K562 (cell line): Measurements from ENCODE around the gene CNR2. TPM values are rescaled to one million over a fixed set of nuclear protein-coding genes. Genes with fewer than 3 reads are reported as not detected.
A peak's percentile ranks its signal among the peaks of the same experiment; 100 is the strongest.

Experiments
- ATAC-seq: fragments of 200-7000 bp; cut with Tn5 transposase; 3 replicates; pipeline ENCODE4 v1.9.1; 2020; ENCODE audit warnings: moderate library complexity
- BruUV-seq: library from RNA; stranded (reverse); fragments of 400-500 nt; replicated peaks from 2 replicates; lab custom pipeline; 2021; lab: Mats Ljungman, UMichigan
- CTCF ChIA-PET: fragments of 300-600 bp; formaldehyde crosslinking; extraction: SDS; loops from one replicate; lab custom pipeline; 2021; ENCODE audit warnings: low intra/inter-chr PET ratio; lab: Yijun Ruan, JAX
- POLR2A ChIA-PET: fragments of 300-600, 350-650 bp; sonication (Branson Sonifier 250); formaldehyde crosslinking; extraction: SDS; loops from one replicate; lab custom pipeline; 2021; ENCODE audit warnings: antibody characterized with exemption, inconsistent platforms; lab: Yijun Ruan, JAX
- DNase-seq, 4 experiments: peaks; one replicate each; pipeline versions ENCODE4 v3.0.0 to v3.0.0-alpha.2; 2011 to 2018; ENCODE audit warnings: low spot score in 3 of 4, mixed read lengths in 3 of 4; ENCODE audit errors: extremely low read depth in 1 of 4
- FAIRE-seq: peaks from 2 replicates; lab custom pipeline; 2011; peaks lifted over from hg19 to GRCh38; lab: Jason Lieb, UNC
- H2AFZ ChIP-seq: 2 replicates; pipeline ENCODE4 v1.6.0; 2011; ENCODE audit warnings: low read depth, low read length, control low read depth, inconsistent platforms
- H3K27ac ChIP-seq: fragments of 200-600 bp; 3 replicates; pipeline ENCODE4 v1.8.0; 2011; ENCODE audit warnings: low read depth, mild to moderate bottlenecking, control low read depth, inconsistent platforms, low read length, moderate library complexity, mixed read lengths; ENCODE audit errors: extremely low read depth
- H3K27me3 ChIP-seq, 2 experiments: fragments of 300-600 bp in 1 of 2; 2 replicates in 1 of 2; 3 replicates in 1 of 2; pipeline versions ENCODE4 v1.6.0 to v1.8.0; 2011; ENCODE audit warnings: inconsistent platforms in 2 of 2, low read length in 2 of 2, mild to moderate bottlenecking in 1 of 2, mixed read lengths in 1 of 2, moderate library complexity in 1 of 2; ENCODE audit not compliant: control insufficient read depth in 2 of 2, insufficient read depth in 2 of 2
- H3K36me3 ChIP-seq: fragments of 300-600 bp; 3 replicates; pipeline ENCODE4 v1.8.0; 2011; ENCODE audit warnings: mild to moderate bottlenecking, low read length, inconsistent platforms; ENCODE audit not compliant: control insufficient read depth, insufficient read depth
- H3K4me1 ChIP-seq, 2 experiments: fragments of 200-600 bp in 1 of 2; replicated peaks in 1 of 2; 2 replicates in 1 of 2; 3 replicates in 1 of 2; pipeline versions ENCODE4 v1.5.1 to v1.8.0; 2011; ENCODE audit warnings: inconsistent platforms in 2 of 2, low read length in 2 of 2, mild to moderate bottlenecking in 1 of 2, mixed read lengths in 1 of 2, moderate library complexity in 1 of 2; ENCODE audit not compliant: control insufficient read depth in 2 of 2, insufficient read depth in 2 of 2
- H3K4me2 ChIP-seq: 2 replicates; pipeline ENCODE4 v1.6.1; 2011; ENCODE audit warnings: low read length, control low read depth, inconsistent platforms, mixed read lengths; ENCODE audit not compliant: insufficient read depth
- H3K4me3 ChIP-seq: fragments of 200-600 bp; sonication (generic), shearing (Covaris generic); 2 replicates; pipeline ENCODE4 v1.5.1; 2016; ENCODE audit warnings: control low read depth, inconsistent platforms
- H3K79me2 ChIP-seq: fragments of 200-600 bp; 3 replicates; pipeline ENCODE4 v1.8.0; 2011; ENCODE audit warnings: low read length, inconsistent platforms; ENCODE audit not compliant: control insufficient read depth, insufficient read depth
- H3K9ac ChIP-seq, 2 experiments: 2 replicates each; pipeline versions ENCODE4 v1.6.0 to v1.6.1; 2011; ENCODE audit warnings: low read depth in 2 of 2, low read length in 2 of 2, control low read depth in 1 of 2, inconsistent platforms in 1 of 2, mild to moderate bottlenecking in 1 of 2, mixed read lengths in 1 of 2; ENCODE audit not compliant: insufficient read depth in 1 of 2
- H3K9me1 ChIP-seq: one replicate; pipeline ENCODE4 v1.6.0; 2011; ENCODE audit warnings: inconsistent platforms, mild to moderate bottlenecking, low read length, moderate library complexity; ENCODE audit not compliant: control insufficient read depth, insufficient read depth
- H3K9me3 ChIP-seq: replicated peaks from 2 replicates; pipeline ENCODE4 v1.5.1; 2011; ENCODE audit warnings: low read depth, low read length, inconsistent platforms; ENCODE audit not compliant: control insufficient read depth, insufficient read depth
- H4K20me1 ChIP-seq: replicated peaks from 2 replicates; pipeline ENCODE4 v1.6.1; 2011; ENCODE audit warnings: low read length, inconsistent platforms, mixed read lengths; ENCODE audit not compliant: control insufficient read depth, insufficient read depth
- BCL6 ChIP-seq: fragments of 250-450 bp; sonication (Bioruptor Pico); IDR thresholded peaks from 2 replicates; pipeline ENCODE4 v1.4.0; 2020
- CAMTA2 ChIP-seq: fragments of 250-450 bp; sonication (Bioruptor Pico); conservative IDR thresholded peaks from 2 replicates; pipeline ENCODE4 v1.5.1; 2022
- COPS2 ChIP-seq: fragments of 450-650 bp; conservative IDR thresholded peaks from 2 replicates; pipeline ENCODE4 v1.6.1; 2016; ENCODE audit warnings: mild to moderate bottlenecking, moderate library complexity
- EP300 ChIP-seq: IDR thresholded peaks from 2 replicates; pipeline ENCODE4 v1.6.1; 2012; ENCODE audit warnings: low read length, improper control_type of control experiment
- GABPB1 ChIP-seq: sonication (generic); formaldehyde crosslinking; IDR thresholded peaks from 2 replicates; pipeline ENCODE4 v1.8.0; 2022; ENCODE audit warnings: mild to moderate bottlenecking, missing genetic modification reagents
- JUN ChIP-seq, 2 experiments: sonication (generic) in 1 of 2; formaldehyde crosslinking in 1 of 2; IDR thresholded peaks; 2 replicates each; pipeline versions ENCODE4 v1.6.1 to v1.8.0; 2012 to 2022; ENCODE audit warnings: borderline replicate concordance in 2 of 2, mild to moderate bottlenecking in 2 of 2, improper control_type of control experiment in 1 of 2, low read depth in 1 of 2, low read length in 1 of 2, missing genetic modification reagents in 1 of 2
- KAT8 ChIP-seq: fragments of 450-650 bp; IDR thresholded peaks from 2 replicates; pipeline ENCODE4 v1.6.1; 2016; ENCODE audit warnings: low read depth, mild to moderate bottlenecking
- KDM2B ChIP-seq: fragments of 250-450 bp; sonication (Bioruptor Pico); IDR thresholded peaks from 2 replicates; pipeline ENCODE4 v1.8.0; 2021; ENCODE audit warnings: mild to moderate bottlenecking, moderate library complexity
- NEUROD1 ChIP-seq: fragments of 150-350 bp; IDR thresholded peaks from 2 replicates; pipeline ENCODE4 v1.6.1; 2014; ENCODE audit warnings: borderline replicate concordance, low read length, low read depth; ENCODE audit not compliant: partially characterized antibody
- OTX1 ChIP-seq: fragments of 450-650 bp; formaldehyde crosslinking; IDR thresholded peaks from 2 replicates; pipeline ENCODE4 v1.4.0; 2022; ENCODE audit warnings: mild to moderate bottlenecking
- POLR2G ChIP-seq: fragments of 200-400 bp; formaldehyde crosslinking; IDR thresholded peaks from 2 replicates; pipeline ENCODE4 v1.6.1; 2017; ENCODE audit warnings: low read depth, mild to moderate bottlenecking, antibody characterized with exemption, low read length, moderate library complexity
- RUNX1 ChIP-seq: sonication (generic); IDR thresholded peaks from 2 replicates; pipeline ENCODE4 v1.6.1; 2016; ENCODE audit warnings: antibody characterized with exemption, low read depth
- ZKSCAN3 ChIP-seq: fragments of 250-450 bp; sonication (Bioruptor Pico); IDR thresholded peaks from 2 replicates; pipeline ENCODE4 v1.4.0; 2020
- WGBS: fragments of 100-300 bp; shearing (Covaris generic); methylation state at CpG from one replicate; pipeline ENCODE4 v1.1.6; 2016; ENCODE audit warnings: low coverage, mixed read lengths; ENCODE audit not compliant: insufficient coverage; ENCODE audit errors: missing lambda C conversion rate; 5-methylcytosine and 5-hydroxymethylcytosine counted together
- in situ Hi-C: fragments of 300-500 bp; cut with MboI; formaldehyde crosslinking; loops from 4 replicates; pipeline ENCODE4 v1.15.0; 2018; ENCODE audit warnings: inconsistent platforms, mixed read lengths
- intact Hi-C: fragments of 100-400 bp; cut with micrococcal nuclease; formaldehyde crosslinking; loops from 2 replicates; pipeline ENCODE4 v1.14.2; 2022
- polyA plus RNA-seq, 8 experiments: library from polyadenylated mRNA; depleted of rRNA in 4 of 8; stranded (reverse) in 5 of 8; unstranded in 3 of 8; fragments of >200 nt; fragmentation: Nextera tagmentation in 2 of 8; fragmentation: Illumina TruSeq in 1 of 8; extraction: Ambion mirVana in 2 of 8; extraction: Trizol in 1 of 8; gene quantifications; 2 replicates each; pipeline versions ENCODE4 v1.2.1 to v1.2.3, GENCODE V29; 2011 to 2014; ENCODE audit warnings: inconsistent platforms in 1 of 8, missing spikeins in 1 of 8
- total RNA-seq, 7 experiments: library from RNA; depleted of rRNA in 6 of 7; stranded (reverse); fragments of >200 nt in 6 of 7; fragmentation: Illumina TruSeq in 2 of 7; extraction: Trizol in 2 of 7; gene quantifications; 2 replicates each; pipeline versions ENCODE4 v1.2.1 to v1.2.3, GENCODE V29; 2011 to 2021; ENCODE audit warnings: low replicate concordance in 1 of 7
- TF ChIP-seq, protein P1 (sequence below): fragments of 450-650 bp; IDR thresholded peaks from 2 replicates; pipeline ENCODE4 v1.6.1; 2017; ENCODE audit warnings: antibody characterized with exemption, mild to moderate bottlenecking
- TF ChIP-seq, protein P2 (sequence below): fragments of 250-450 bp; sonication (Bioruptor Pico); IDR thresholded peaks from 2 replicates; pipeline ENCODE4 v1.5.0; 2022; ENCODE audit warnings: mild to moderate bottlenecking

Gene CNR2
- total and polyA plus RNA-seq, 9 of the 15 experiments (the other 6 are each of a cell fraction or from before 2014, with no cell fraction given) = not detected

DNA sequence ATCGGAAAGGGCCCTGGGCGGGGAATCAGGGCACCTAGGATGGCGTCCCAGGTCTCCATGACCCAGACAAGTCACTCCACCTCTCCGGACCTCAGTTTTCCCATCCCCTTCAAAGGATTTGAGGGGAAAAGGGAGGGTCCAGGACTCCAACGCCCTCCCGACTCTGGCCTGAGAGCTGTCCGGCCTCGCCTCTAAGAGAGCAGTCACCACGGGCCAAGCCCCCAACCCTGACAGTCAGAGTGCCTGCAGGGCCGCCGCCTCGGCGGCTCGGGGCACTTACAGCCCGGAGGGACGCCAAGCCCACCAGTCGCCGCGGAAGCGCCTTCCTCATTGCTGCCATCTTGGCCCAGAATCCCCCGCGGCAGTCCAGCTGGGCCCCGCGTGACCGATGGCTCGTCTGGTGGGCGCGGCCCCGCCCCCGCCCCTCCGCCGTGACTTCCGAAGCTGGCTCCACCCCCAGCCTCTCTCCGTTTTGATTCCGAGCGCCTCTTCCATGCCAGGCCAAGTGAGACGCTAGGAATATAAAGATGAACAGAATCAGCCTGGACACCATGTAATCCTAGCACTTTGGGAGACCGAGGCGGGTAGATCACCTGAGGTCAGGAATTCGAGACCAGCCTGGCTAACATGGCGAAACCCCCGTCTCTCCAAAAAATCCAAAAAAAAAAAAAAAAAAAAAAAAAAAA lies 87.9 kb downstream of the CNR2 start, which contains the start of gene HMGCL:
TSS of gene HMGCL (minus strand) at position 354 of the 686 bp plus-strand sequence. CDS start at position 340, 14 bp downstream.
- peak within 1 kb of the TSS; percentile 99 for H3K9ac ChIP-seq
- H3K4me2 ChIP-seq = peak within 1 kb of the TSS; percentile 100
- H3K36me3 ChIP-seq = no peaks in the 10 kb centered on the region; the same call in 2 of the 3 replicates
- ATAC-seq (peak; percentile 98), DNase-seq (peak; percentile 96 to 97 (median 97)), FAIRE-seq (peak; percentile 95)
- BruUV-seq = no TSS peak
- intact Hi-C loops = no loop called here
- H4K20me1 ChIP-seq = no peaks in the 10 kb centered on the region
- H3K4me1 ChIP-seq = peaks cover 5 to 20% of the 10 kb centered on the region in 2 experiments; a peak in 4 of 5 replicates
- POLR2A ChIA-PET = interaction anchor here (0.7 to 3.3 kb wide), 7 partner anchors 9 to 328 kb away, joined by 3 to 12 read pairs (median 4); no protein-coding TSS in a partner anchor
- H2AFZ ChIP-seq = peak within 1 kb of the TSS; percentile 93
- H3K4me3 ChIP-seq = peak within 1 kb of the TSS; percentile 90
- H3K27ac ChIP-seq = peak within 1 kb of the TSS; percentile 88
- in situ Hi-C loops = no loop called here
- H3K9me3 ChIP-seq = no peaks in the 10 kb centered on the region
- H3K27me3 ChIP-seq = no peaks in the 10 kb centered on the region
- H3K79me2 ChIP-seq = peaks cover 14% of the 10 kb centered on the region
- WGBS = under 1% methylated on average over 24 of the region's 42 CpGs
- no peaks in the 10 kb centered on the region for H3K9me1 ChIP-seq
- CTCF ChIA-PET = no interaction called here
- TF ChIP-seq BCL6 (CRISPR knock-in tag) = no peak
- peak; percentile 98 for TF ChIP-seq POLR2G
- peak; percentile 86 for TF ChIP-seq RUNX1
- TF ChIP-seq, protein P1, sequence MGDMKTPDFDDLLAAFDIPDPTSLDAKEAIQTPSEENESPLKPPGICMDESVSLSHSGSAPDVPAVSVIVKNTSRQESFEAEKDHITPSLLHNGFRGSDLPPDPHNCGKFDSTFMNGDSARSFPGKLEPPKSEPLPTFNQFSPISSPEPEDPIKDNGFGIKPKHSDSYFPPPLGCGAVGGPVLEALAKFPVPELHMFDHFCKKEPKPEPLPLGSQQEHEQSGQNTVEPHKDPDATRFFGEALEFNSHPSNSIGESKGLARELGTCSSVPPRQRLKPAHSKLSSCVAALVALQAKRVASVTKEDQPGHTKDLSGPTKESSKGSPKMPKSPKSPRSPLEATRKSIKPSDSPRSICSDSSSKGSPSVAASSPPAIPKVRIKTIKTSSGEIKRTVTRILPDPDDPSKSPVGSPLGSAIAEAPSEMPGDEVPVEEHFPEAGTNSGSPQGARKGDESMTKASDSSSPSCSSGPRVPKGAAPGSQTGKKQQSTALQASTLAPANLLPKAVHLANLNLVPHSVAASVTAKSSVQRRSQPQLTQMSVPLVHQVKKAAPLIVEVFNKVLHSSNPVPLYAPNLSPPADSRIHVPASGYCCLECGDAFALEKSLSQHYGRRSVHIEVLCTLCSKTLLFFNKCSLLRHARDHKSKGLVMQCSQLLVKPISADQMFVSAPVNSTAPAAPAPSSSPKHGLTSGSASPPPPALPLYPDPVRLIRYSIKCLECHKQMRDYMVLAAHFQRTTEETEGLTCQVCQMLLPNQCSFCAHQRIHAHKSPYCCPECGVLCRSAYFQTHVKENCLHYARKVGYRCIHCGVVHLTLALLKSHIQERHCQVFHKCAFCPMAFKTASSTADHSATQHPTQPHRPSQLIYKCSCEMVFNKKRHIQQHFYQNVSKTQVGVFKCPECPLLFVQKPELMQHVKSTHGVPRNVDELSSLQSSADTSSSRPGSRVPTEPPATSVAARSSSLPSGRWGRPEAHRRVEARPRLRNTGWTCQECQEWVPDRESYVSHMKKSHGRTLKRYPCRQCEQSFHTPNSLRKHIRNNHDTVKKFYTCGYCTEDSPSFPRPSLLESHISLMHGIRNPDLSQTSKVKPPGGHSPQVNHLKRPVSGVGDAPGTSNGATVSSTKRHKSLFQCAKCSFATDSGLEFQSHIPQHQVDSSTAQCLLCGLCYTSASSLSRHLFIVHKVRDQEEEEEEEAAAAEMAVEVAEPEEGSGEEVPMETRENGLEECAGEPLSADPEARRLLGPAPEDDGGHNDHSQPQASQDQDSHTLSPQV = no peak; the same call in 1 of the 2 replicates
- TF ChIP-seq JUN (IDR thresholded peaks at IDR 0.05; ENCODE audit: borderline replicate concordance, low read depth, low read length) = no peak
- no peak for TF ChIP-seq JUN (CRISPR knock-in tag; IDR thresholded peaks at IDR 0.05; ENCODE audit: borderline replicate concordance)
- peak; percentile 32 for TF ChIP-seq NEUROD1
- TF ChIP-seq EP300 = 0 out of 2 replicates have a peak, but pooled peaks have one; percentile 26
- TF ChIP-seq, protein P2, sequence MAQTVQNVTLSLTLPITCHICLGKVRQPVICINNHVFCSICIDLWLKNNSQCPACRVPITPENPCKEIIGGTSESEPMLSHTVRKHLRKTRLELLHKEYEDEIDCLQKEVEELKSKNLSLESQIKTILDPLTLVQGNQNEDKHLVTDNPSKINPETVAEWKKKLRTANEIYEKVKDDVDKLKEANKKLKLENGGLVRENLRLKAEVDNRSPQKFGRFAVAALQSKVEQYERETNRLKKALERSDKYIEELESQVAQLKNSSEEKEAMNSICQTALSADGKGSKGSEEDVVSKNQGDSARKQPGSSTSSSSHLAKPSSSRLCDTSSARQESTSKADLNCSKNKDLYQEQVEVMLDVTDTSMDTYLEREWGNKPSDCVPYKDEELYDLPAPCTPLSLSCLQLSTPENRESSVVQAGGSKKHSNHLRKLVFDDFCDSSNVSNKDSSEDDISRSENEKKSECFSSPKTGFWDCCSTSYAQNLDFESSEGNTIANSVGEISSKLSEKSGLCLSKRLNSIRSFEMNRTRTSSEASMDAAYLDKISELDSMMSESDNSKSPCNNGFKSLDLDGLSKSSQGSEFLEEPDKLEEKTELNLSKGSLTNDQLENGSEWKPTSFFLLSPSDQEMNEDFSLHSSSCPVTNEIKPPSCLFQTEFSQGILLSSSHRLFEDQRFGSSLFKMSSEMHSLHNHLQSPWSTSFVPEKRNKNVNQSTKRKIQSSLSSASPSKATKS (CRISPR knock-in tag) = no peak
- TF ChIP-seq KDM2B = no peak
- TF ChIP-seq ZKSCAN3 (CRISPR knock-in tag) = no peak
- peak; percentile 46; the same call in 1 of the 2 replicates for TF ChIP-seq OTX1
- TF ChIP-seq COPS2 = no peak
- peak; percentile 79 for TF ChIP-seq GABPB1 (CRISPR knock-in tag)
- TF ChIP-seq CAMTA2 (CRISPR knock-in tag) = no peak
- TF ChIP-seq KAT8 = peak; percentile 51; the same call in 1 of the 2 replicates
